Retinal pigment epithelial cell (primary cell): ENCODE measurements around the gene SPATA2L.

Source experiments
- DNase-seq: peaks from one replicate; pipeline ENCODE4 v3.0.0-alpha.2; 2010; ENCODE audit warnings: low read depth
- H3K4me3 ChIP-seq: 2 replicates; pipeline ENCODE4 v1.5.1; 2011; ENCODE audit warnings: mild to moderate bottlenecking, low read length, control low read depth, moderate library complexity
- CTCF ChIP-seq: conservative IDR thresholded peaks from 2 replicates; pipeline ENCODE4 v1.5.1; 2011; ENCODE audit warnings: low read depth, low read length, control low read depth, inconsistent platforms

Gene SPATA2L

DNA sequence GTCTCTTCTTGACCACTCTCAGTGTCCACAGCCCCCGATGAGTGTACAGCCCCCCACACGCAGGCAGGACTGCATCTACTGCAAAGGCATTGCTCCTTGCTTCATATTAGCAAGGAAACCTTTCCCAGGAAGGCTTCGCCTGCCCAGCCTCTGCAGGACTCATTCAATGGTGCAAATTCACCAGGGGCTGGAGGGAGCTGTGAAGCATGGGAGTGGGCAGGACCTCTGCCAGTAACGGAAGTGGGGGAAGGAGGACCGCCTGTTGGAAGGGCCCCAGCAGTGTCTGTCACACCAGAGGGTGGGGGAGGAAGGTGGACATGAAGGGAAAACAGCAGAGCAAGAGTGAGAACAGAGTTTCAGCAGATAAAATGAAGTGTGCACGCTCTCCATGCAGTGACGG, 41.4 kb downstream of the SPATA2L start:
- TF ChIP-seq CTCF = no peak
- H3K4me3 ChIP-seq = no peak overlapping the region
- DNase-seq = no peak

DNA sequence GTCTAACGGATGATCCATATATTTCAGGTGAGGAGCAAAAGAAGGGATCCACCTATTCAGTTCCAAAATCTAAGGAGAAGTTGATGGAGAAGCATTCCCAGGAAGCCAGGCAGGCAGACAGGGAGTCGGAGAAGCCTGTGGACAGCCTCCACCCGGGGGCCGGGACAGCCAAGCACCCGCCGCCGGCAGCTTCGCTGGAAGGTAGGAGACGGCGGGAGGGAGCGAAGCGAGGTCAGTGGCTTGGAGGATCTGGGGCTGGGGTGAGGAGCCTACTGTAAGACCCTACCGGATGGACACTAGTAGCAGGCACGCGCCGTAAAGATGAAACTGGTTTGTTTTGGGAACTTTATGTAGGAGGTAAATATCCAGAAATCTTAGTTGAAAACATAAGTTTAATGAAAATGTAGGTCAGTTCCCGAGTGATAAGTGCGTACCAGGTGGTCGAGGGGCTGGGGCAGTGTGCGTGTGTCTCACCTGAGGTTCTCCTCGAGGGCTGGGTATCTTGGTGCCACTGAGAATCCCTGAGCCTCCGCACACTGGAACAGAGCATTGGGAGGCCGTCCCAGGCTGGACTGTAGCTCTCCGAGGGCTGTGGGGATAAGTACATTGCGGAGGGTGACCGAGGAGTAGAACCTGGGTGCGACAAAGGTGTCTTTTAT, 43.2 kb downstream of the SPATA2L start:
- TF ChIP-seq CTCF = no peak
- no peak for DNase-seq
- peak overlapping the region; percentile 97 for H3K4me3 ChIP-seq

GRCh38 chr16:89657442-89658220, 43.9 kb downstream of the SPATA2L start, which contains the start of the genes CHMP1A and SPATA33:
TSS of gene CHMP1A (minus strand) at chr16:89657708. CDS start at chr16:89657588, 120 bp downstream.
TSS of gene SPATA33 (plus strand) at chr16:89657836. CDS start at chr16:89657912, 76 bp downstream.
- DNase-seq = peak; percentile 34
- peak within 1 kb of the TSS; percentile 97 for H3K4me3 ChIP-seq
- no peak for TF ChIP-seq CTCF

DNA sequence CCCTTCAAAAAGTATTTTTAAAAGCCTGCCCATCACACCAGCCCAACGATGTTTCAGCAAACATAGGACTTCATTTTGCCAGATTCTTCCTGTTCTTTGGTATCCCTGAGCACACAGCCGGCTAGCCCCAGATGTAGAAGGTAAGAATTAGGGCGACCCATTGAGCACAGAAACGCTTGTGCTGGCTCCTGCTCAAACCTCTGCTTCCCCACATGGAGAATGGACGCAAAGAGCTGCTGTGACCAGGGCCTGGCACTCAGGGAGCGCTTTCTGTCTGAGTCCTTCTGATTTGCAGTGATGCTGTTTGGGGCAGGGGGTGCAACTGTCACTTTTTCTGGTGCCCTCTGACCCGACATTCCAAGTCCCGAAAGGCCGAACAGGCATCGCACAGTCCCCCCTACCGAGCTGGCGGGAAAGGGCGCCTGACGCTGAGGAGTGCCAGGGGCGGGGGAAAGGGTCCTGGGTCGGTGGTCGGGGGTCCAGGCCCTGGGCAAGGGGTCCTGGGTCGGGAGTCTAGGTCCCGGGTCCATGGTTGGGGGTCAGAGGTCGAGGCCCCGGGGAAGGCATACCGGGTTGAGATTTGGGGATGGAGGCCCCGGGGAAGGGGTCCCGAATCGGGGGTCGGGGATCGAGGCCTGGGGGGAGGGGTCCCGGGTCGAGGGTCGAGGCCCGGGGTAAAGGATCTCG, 44.9 kb downstream of the SPATA2L start:
- no peak for TF ChIP-seq CTCF
- no peak for DNase-seq
- H3K4me3 ChIP-seq = peak overlapping the region; percentile 97

DNA sequence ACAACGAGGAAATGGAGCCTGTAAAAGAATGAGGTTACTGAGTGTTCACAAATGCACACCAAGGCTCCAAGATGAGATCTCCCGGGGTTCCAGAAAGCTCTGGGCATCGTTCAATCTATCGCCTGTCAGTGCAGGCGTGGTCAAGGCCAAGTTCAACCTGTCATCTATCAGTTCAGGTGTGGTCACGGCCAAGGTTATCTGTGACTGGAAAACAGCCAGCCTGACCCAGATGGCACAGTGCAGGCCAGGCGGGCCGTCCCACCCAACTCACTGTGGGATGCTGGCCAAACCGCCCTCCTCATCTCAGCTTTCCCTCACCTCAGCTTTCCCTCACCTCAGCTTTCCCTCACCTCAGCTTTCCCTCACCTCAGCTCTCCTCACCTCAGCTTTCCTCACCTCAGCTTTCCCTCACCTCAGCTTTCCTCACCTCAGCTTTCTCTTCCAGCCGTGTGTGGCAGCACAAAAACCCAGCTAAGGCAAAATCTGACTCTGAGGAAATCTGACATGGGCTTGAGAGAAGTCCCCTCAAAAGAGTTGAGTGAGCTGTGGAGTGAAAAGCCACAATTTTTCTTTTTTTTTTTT, 46.4 kb downstream of the SPATA2L start:
- DNase-seq = no peak
- H3K4me3 ChIP-seq = no peak overlapping the region
- TF ChIP-seq CTCF = no peak

DNA sequence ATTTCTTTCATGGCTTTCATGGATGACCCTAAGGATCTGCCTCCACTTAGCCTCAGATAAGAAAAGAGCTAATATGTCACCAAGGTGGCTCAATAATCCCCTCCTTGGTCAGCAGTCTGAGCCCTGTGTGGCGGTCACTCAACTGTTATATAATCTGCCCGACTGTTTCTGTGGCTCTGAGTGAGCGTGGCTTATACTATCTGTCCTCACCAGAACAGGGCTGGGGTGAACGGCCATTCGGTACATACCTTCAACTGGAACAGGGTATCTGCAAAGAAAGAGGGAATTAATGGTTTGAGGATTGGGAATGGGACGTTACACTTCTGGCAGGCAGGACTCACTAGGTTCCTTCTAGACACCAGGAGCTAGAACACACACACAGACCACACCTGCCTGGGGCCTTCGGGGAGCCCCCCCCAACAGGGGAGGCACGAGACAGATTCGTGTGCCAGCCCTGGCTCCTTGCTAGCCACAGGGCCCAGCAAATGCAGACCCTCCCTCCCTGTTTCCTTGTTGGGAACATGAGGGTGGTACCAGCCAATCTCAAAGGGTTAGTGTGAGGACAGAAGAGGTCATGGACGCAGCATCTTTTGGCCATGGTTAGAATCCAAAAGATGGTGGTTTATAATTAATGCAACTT, 47.7 kb downstream of the SPATA2L start:
- no peak for TF ChIP-seq CTCF

More for the DNA sequence above, 47.7 kb downstream of the SPATA2L start:
- H3K4me3 ChIP-seq = no peak overlapping the region
- no peak for DNase-seq
